Prostate gland (tissue), 2 donors: ENCODE data around the gene PITX3. TPM values are rescaled to one million over a fixed set of nuclear protein-coding genes. Genes with fewer than 3 reads are reported as not detected.
A peak's percentile ranks its signal among the peaks of the same experiment; 100 is the strongest.

ENCODE experiments used
- DNase-seq: peaks from one replicate; pipeline ENCODE4 v3.0.0-alpha.2; 2019; ENCODE audit warnings: low spot score
- H3K27ac ChIP-seq, 2 donors: fragments of 200-600 bp; sonication (generic); 2 replicates each; pipeline ENCODE4 v1.5.1; 2017 to 2019
- H3K27me3 ChIP-seq: fragments of 200-600 bp; sonication (generic); replicated peaks from 2 replicates; pipeline ENCODE4 v1.5.1; 2019; ENCODE audit not compliant: insufficient read depth
- H3K36me3 ChIP-seq, 2 donors: fragments of 200-600 bp; sonication (generic); 1 replicate in 1 of 2; 2 replicates in 1 of 2; pipeline versions ENCODE4 v1.5.1 to v1.8.1; 2017 to 2019
- H3K4me1 ChIP-seq: fragments of 200-600 bp; sonication (generic); replicated peaks from 2 replicates; pipeline ENCODE4 v1.5.1; 2019
- H3K4me3 ChIP-seq, 2 donors: fragments of 200-600 bp; sonication (generic); 2 replicates each; pipeline ENCODE4 v1.5.1; 2017 to 2019
- H3K9me3 ChIP-seq: fragments of 200-600 bp; sonication (generic); 2 replicates; pipeline ENCODE4 v1.5.1; 2017
- CTCF ChIP-seq, 4 experiments: fragments of 200-600 bp in 2 of 4; fragments of 450-650 bp in 2 of 4; sonication (generic) in 2 of 4; IDR thresholded peaks; 1 replicate in 3 of 4; 2 replicates in 1 of 4; pipeline ENCODE4 v1.5.1; 2016 to 2019; ENCODE audit warnings: antibody characterized with exemption in 4 of 4, mild to moderate bottlenecking in 2 of 4, moderate library complexity in 2 of 4
- POLR2A ChIP-seq: fragments of 450-650 bp; IDR thresholded peaks from one replicate; pipeline ENCODE4 v1.6.1; 2016; ENCODE audit warnings: antibody characterized with exemption, mild to moderate bottlenecking
- POLR2AphosphoS5 ChIP-seq: sonication (generic); formaldehyde crosslinking; IDR thresholded peaks from one replicate; pipeline ENCODE4 v1.6.1; 2017; ENCODE audit warnings: antibody characterized with exemption
- WGBS: methylation state at CpG from one replicate; pipeline ENCODE4 v1.1.5; 2018; 5-methylcytosine and 5-hydroxymethylcytosine counted together
- intact Hi-C: fragments of 100-400 bp; cut with DNase I; formaldehyde crosslinking; loops from one replicate; pipeline ENCODE4 v1.14.2; 2022
- total RNA-seq, 2 donors: library from RNA; depleted of rRNA; stranded (reverse); fragments of >200 nt; gene quantifications; one replicate each; pipeline ENCODE4 v1.1.0, GENCODE V29; 2016

The PITX3 gene
- total RNA-seq, 2 donors from 2014 or later = not detected

DNA sequence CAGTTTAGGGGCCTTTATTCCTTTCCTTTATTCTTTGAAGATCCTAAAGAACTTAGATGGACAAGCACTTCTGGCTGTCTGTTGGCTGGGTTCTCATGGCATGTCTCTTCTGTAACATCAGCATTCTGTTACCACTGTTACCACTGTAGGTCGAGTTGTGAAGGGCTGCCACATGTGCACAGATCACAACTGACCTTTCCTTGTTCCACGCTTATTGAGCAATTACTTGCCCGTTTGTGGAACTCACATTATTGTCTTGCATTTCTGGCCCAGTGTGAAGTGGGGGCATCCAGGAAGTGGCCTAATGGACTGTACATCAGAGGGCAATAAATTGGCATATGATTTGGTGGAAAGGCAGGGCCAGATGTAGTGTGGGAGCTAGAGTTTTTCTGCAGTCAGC lies 27.7 kb upstream of the PITX3 start:
- Histone ChIP-seq H3K27ac (no peak overlapping the region), H3K4me1 (no peaks in the 10 kb centered on the region), H3K36me3 (no peaks in the 10 kb centered on the region), H3K9me3 (no peaks in the 10 kb centered on the region), H3K4me3 (no peak overlapping the region), H3K27me3 (no peaks in the 10 kb centered on the region)
- no peak for DNase-seq
- TF ChIP-seq POLR2AphosphoS5 (no peak), CTCF (IDR thresholded peaks at IDR 0.05) (no peak), POLR2A (no peak)
- 49% methylated on average over 3 of the region's 3 CpGs for WGBS
- intact Hi-C loops = no loop called here

DNA sequence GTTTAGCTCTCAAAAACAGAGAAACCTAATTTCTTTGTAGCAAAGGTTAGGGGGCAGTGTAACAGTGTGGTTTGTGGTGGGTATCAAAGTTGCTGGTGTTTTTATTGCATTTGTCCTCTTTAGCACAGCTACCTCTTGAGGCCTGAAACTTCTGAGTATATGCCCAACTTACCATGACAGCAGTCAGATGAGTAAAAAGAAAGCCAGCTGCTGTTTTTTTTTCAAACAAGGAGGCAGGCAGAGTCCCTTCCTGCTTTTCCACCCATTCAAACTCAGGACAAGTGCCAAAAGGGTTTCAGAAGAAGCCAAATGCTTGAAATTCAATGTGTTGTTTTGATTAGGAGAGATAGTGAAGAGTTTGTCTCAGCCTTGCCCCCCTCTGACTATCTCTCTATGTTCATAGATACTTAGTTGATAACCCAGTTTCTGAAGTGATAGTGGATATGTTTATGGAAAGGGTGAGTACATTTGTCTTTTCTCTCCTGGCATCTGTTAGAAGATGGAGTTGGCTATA lies 27.1 kb upstream of the PITX3 start:
- DNase-seq = no peak
- no peak overlapping the region for H3K27ac ChIP-seq
- intact Hi-C loops = no loop called here
- H3K4me3 ChIP-seq = no peak overlapping the region
- no peaks in the 10 kb centered on the region for H3K4me1 ChIP-seq
- no peak for TF ChIP-seq POLR2A
- TF ChIP-seq POLR2AphosphoS5 = no peak
- no peak for TF ChIP-seq CTCF (IDR thresholded peaks at IDR 0.05)
- H3K27me3 ChIP-seq = no peaks in the 10 kb centered on the region
- no peaks in the 10 kb centered on the region for H3K36me3 ChIP-seq
- no peaks in the 10 kb centered on the region for H3K9me3 ChIP-seq

DNA sequence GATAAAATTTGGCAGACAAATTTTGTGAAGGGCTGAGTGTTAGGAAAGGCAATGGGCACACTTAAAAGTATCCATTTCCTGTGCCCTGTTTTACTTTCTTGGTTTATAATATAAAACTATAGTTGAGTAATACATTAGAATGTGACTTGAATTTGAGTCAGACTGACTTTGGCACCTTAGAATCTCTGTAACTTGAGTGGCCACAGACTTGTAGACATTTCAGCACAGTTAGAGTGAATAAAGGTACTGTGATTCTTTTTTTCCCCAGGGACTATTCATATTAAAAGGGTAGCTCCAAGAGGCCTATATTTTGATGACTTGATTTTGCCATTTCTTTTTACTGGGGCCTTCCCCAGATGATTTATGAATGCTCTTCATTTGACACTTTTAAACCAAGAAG lies 26.4 kb upstream of the PITX3 start:
- TF ChIP-seq CTCF (IDR thresholded peaks at IDR 0.05) (no peak), POLR2A (no peak)
- Histone ChIP-seq H3K27me3 (no peaks in the 10 kb centered on the region), H3K9me3 (no peaks in the 10 kb centered on the region), H3K4me1 (no peaks in the 10 kb centered on the region), H3K36me3 (no peaks in the 10 kb centered on the region), H3K4me3 (no peak overlapping the region), H3K27ac (no peak overlapping the region)
- no peak for DNase-seq
- intact Hi-C loops = no loop called here

- Histone ChIP-seq H3K4me3 (no peak overlapping the region), H3K27ac (no peak overlapping the region), H3K27me3 (no peaks in the 10 kb centered on the region), H3K36me3 (no peaks in the 10 kb centered on the region), H3K9me3 (no peaks in the 10 kb centered on the region), H3K4me1 (no peaks in the 10 kb centered on the region)
- TF ChIP-seq POLR2AphosphoS5 = peak; percentile 58
- no peak for TF ChIP-seq CTCF (IDR thresholded peaks at IDR 0.05)
- 72% methylated on average over 3 of the region's 3 CpGs for WGBS
- intact Hi-C loops = no loop called here
- DNase-seq = peak; percentile 43
Measured at GRCh38 chr10:102266670-102267069, 25.4 kb upstream of the PITX3 start.

DNA sequence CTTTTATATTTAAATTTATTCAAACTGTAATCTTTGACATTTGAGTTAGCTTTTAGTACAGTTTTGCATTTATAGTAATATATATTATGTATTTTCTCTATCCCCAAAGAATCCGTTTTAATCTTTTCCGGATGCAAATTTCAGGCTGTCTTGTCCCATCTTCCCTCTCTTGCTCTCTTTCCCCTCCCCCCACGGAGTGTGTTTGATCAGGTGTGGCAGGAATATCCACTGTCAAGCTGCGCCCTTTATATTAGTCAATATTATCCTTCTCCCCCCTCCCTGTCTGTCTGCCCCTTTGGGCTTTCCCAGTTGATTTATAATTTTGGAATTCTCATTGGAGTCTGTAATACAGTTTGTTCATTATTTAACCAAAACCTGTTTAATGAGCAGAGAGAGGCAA lies 23.1 kb upstream of the PITX3 start:
- no peaks in the 10 kb centered on the region for H3K9me3 ChIP-seq
- 51% methylated on average over 4 of the region's 4 CpGs for WGBS
- no peaks in the 10 kb centered on the region for H3K4me1 ChIP-seq
- H3K27me3 ChIP-seq = no peaks in the 10 kb centered on the region
- TF ChIP-seq POLR2AphosphoS5 (no peak), CTCF (IDR thresholded peaks at IDR 0.05) (no peak), POLR2A (no peak)
- DNase-seq = no peak
- H3K4me3 ChIP-seq = no peak overlapping the region
- no peak overlapping the region for H3K27ac ChIP-seq
- no peaks in the 10 kb centered on the region for H3K36me3 ChIP-seq
- intact Hi-C loops = no loop called here
